NCI-H82 (cell line): Measurements from ENCODE around the gene MFSD12.
A peak's percentile ranks its signal among the peaks of the same experiment; 100 is the strongest.
"Not testable (repeated sequence)": the region's sequence is repeated elsewhere in the genome, so short reads cannot be mapped to it uniquely, and the experiment has no call there.

Source experiments
- DNase-seq: peaks from one replicate; lab custom pipeline; 2025; lab: John Stamatoyannopoulos, UW

Gene MFSD12

GRCh38 chr19:3522421-3523360 is 34.7 kb downstream of the MFSD12 start:
- no peak for DNase-seq

GRCh38 chr19:3521104-3521445 is 36.3 kb downstream of the MFSD12 start:
- DNase-seq: no peak

GRCh38 chr19:3520166-3521103 is 37.0 kb downstream of the MFSD12 start:
- no peak for DNase-seq

GRCh38 chr19:3519126-3519525 is 38.3 kb downstream of the MFSD12 start:
- no peak for DNase-seq

- DNase-seq: no peak
These were observed 38.7 kb downstream of the MFSD12 start for GRCh38 chr19:3518659-3519058.

- DNase-seq: no peak
These were observed 39.1 kb downstream of the MFSD12 start for GRCh38 chr19:3518255-3518654.

- no peak for DNase-seq
These were observed 39.7 kb downstream of the MFSD12 start for GRCh38 chr19:3517638-3518037.

- DNase-seq: no peak
These were observed 40.6 kb downstream of the MFSD12 start for GRCh38 chr19:3516675-3517207.

- no peak for DNase-seq
These were observed 41.4 kb downstream of the MFSD12 start for GRCh38 chr19:3515891-3516422.

- DNase-seq: no peak
These were observed 42.5 kb downstream of the MFSD12 start for GRCh38 chr19:3514930-3515329.

- no peak for DNase-seq
These were observed 43.9 kb downstream of the MFSD12 start for GRCh38 chr19:3513229-3514140.

GRCh38 chr19:3512562-3513228 is 44.7 kb downstream of the MFSD12 start:
- DNase-seq: peak; percentile 7

- DNase-seq: no peak
These were observed 45.7 kb downstream of the MFSD12 start for GRCh38 chr19:3511506-3512251.

- no peak for DNase-seq
These were observed 46.7 kb downstream of the MFSD12 start for GRCh38 chr19:3510727-3511126.

- no peak for DNase-seq
These were observed 47.8 kb downstream of the MFSD12 start for GRCh38 chr19:3509566-3509989.

- DNase-seq: no peak
These were observed 48.4 kb downstream of the MFSD12 start for GRCh38 chr19:3508771-3509535.

- DNase-seq: not testable (repeated sequence)
These were observed 49.2 kb downstream of the MFSD12 start for GRCh38 chr19:3508121-3508661.

- no peak for DNase-seq
These were observed 49.8 kb downstream of the MFSD12 start for GRCh38 chr19:3507371-3508120.
